ENCODE data around the gene RSPH10B2. TPM values are rescaled to one million over a fixed set of nuclear protein-coding genes. Genes with fewer than 3 reads are reported as not detected.
"Not testable (repeated sequence)": the region's sequence is repeated elsewhere in the genome, so short reads cannot be mapped to it uniquely, and the experiment has no call there.

RSPH10B2 gene
- total and polyA plus RNA-seq, 2 of the 8 experiments (the other 6 are each of a cell fraction or from before 2014, with no cell fraction given) = 0.14 to 0.35 TPM

- H3K36me3 ChIP-seq (ENCODE audit: control insufficient read depth in 2 of 4, insufficient read depth in 4 of 4, low read length in 3 of 4); H2BK20ac ChIP-seq (ENCODE audit: low read length); H2BK15ac ChIP-seq (ENCODE audit: low read length); H3K27me3 ChIP-seq (replicated peaks in 1 of 4; ENCODE audit: control insufficient read depth in 3 of 4, extremely low read depth in 1 of 4, insufficient read depth in 3 of 4, low read length in 3 of 4); H2AFZ ChIP-seq (ENCODE audit: low read length); H3K9ac ChIP-seq (replicated peaks in 1 of 4; ENCODE audit: extremely low read depth in 1 of 4, low read depth in 3 of 4, low read length in 3 of 4); H3K4me3 ChIP-seq (ENCODE audit: extremely low read depth in 1 of 4, insufficient read depth in 2 of 4, low read depth in 3 of 4, low read length in 4 of 4); H3K4me2 ChIP-seq (ENCODE audit: insufficient read depth in 1 of 2, low read depth in 2 of 2, low read length in 2 of 2); POLR2A ChIA-PET (ENCODE audit: partially characterized antibody); H3K23ac ChIP-seq (ENCODE audit: insufficient read length); DNase-seq (ENCODE audit: low read depth in 1 of 2, low spot score in 2 of 2); H3K56ac ChIP-seq (replicated peaks; ENCODE audit: insufficient read length, low read depth, low read length); H4K91ac ChIP-seq (replicated peaks; ENCODE audit: insufficient read length, low read length); H3K18ac ChIP-seq (ENCODE audit: extremely low read depth, low read length); FAIRE-seq; H2BK5ac ChIP-seq (ENCODE audit: low read depth, low read length); H2AK5ac ChIP-seq (ENCODE audit: low read depth, low read length); H3K4ac ChIP-seq (replicated peaks; ENCODE audit: insufficient read length, low read depth, low read length); H3K23me2 ChIP-seq (ENCODE audit: low read depth, low read length); H4K5ac ChIP-seq (ENCODE audit: insufficient read length, low read depth, low read length); H3K79me2 ChIP-seq (ENCODE audit: control insufficient read depth in 1 of 2, insufficient read depth in 2 of 2, low read length in 2 of 2); H2BK12ac ChIP-seq (ENCODE audit: low read depth, low read length); H3K79me1 ChIP-seq (ENCODE audit: low read depth, low read length); H4K8ac ChIP-seq (ENCODE audit: extremely low read depth, insufficient read depth, low read length); CTCF ChIA-PET (ENCODE audit: partially characterized antibody); H2BK120ac ChIP-seq (replicated peaks; ENCODE audit: low read depth, low read length); H4K20me1 ChIP-seq (replicated peaks in 1 of 2; ENCODE audit: control insufficient read depth in 1 of 2, insufficient read depth in 2 of 2, low read length in 2 of 2); H3K4me1 ChIP-seq (replicated peaks in 1 of 4; ENCODE audit: control insufficient read depth in 3 of 4, insufficient read depth in 4 of 4, low read length in 3 of 4); H3K9me3 ChIP-seq (ENCODE audit: insufficient read depth in 2 of 2, low read depth in 1 of 2, low read length in 1 of 2); H3K14ac ChIP-seq (ENCODE audit: insufficient read length); H3K27ac ChIP-seq (ENCODE audit: low read depth, low read length): not testable (repeated sequence)
- WGBS, 2 experiments (ENCODE audit: extremely low coverage in 1 of 2, insufficient coverage in 1 of 2, insufficient read length in 1 of 2, insufficient replicate concordance in 2 of 2, low coverage in 1 of 2, low lambda C conversion rate in 2 of 2, missing lambda C conversion rate in 1 of 2) = 92% methylated on average over 5 of the region's 5 CpGs; no CpG with 5 or more reads in 1 of the 2 experiments
Measured at GRCh38 chr7:6797218-6797617, 43.3 kb downstream of the RSPH10B2 start.

GRCh38 chr7:6798047-6798446 is 44.1 kb downstream of the RSPH10B2 start:
- DNase-seq (ENCODE audit: low read depth in 1 of 2, low spot score in 2 of 2); H3K4ac ChIP-seq (replicated peaks; ENCODE audit: insufficient read length, low read depth, low read length); H3K18ac ChIP-seq (ENCODE audit: extremely low read depth, low read length); H3K4me1 ChIP-seq (replicated peaks in 1 of 4; ENCODE audit: control insufficient read depth in 3 of 4, insufficient read depth in 4 of 4, low read length in 3 of 4); CTCF ChIA-PET (ENCODE audit: partially characterized antibody); H4K20me1 ChIP-seq (replicated peaks in 1 of 2; ENCODE audit: control insufficient read depth in 1 of 2, insufficient read depth in 2 of 2, low read length in 2 of 2); H2AK5ac ChIP-seq (ENCODE audit: low read depth, low read length); H2BK20ac ChIP-seq (ENCODE audit: low read length); H2BK12ac ChIP-seq (ENCODE audit: low read depth, low read length); H4K8ac ChIP-seq (ENCODE audit: extremely low read depth, insufficient read depth, low read length); H3K9me3 ChIP-seq (ENCODE audit: insufficient read depth in 2 of 2, low read depth in 1 of 2, low read length in 1 of 2); H3K79me2 ChIP-seq (ENCODE audit: control insufficient read depth in 1 of 2, insufficient read depth in 2 of 2, low read length in 2 of 2); H2AFZ ChIP-seq (ENCODE audit: low read length); H2BK120ac ChIP-seq (replicated peaks; ENCODE audit: low read depth, low read length); H3K23ac ChIP-seq (ENCODE audit: insufficient read length); H3K27ac ChIP-seq (ENCODE audit: low read depth, low read length); POLR2A ChIA-PET (ENCODE audit: partially characterized antibody); H3K56ac ChIP-seq (replicated peaks; ENCODE audit: insufficient read length, low read depth, low read length); H3K23me2 ChIP-seq (ENCODE audit: low read depth, low read length); H3K27me3 ChIP-seq (replicated peaks in 1 of 4; ENCODE audit: control insufficient read depth in 3 of 4, extremely low read depth in 1 of 4, insufficient read depth in 3 of 4, low read length in 3 of 4); FAIRE-seq; H3K4me3 ChIP-seq (ENCODE audit: extremely low read depth in 1 of 4, insufficient read depth in 2 of 4, low read depth in 3 of 4, low read length in 4 of 4); H3K4me2 ChIP-seq (ENCODE audit: insufficient read depth in 1 of 2, low read depth in 2 of 2, low read length in 2 of 2); H3K14ac ChIP-seq (ENCODE audit: insufficient read length); H2BK5ac ChIP-seq (ENCODE audit: low read depth, low read length); H3K36me3 ChIP-seq (ENCODE audit: control insufficient read depth in 2 of 4, insufficient read depth in 4 of 4, low read length in 3 of 4); H4K91ac ChIP-seq (replicated peaks; ENCODE audit: insufficient read length, low read length); H3K79me1 ChIP-seq (ENCODE audit: low read depth, low read length); H2BK15ac ChIP-seq (ENCODE audit: low read length); H3K9ac ChIP-seq (replicated peaks in 1 of 4; ENCODE audit: extremely low read depth in 1 of 4, low read depth in 3 of 4, low read length in 3 of 4); H4K5ac ChIP-seq (ENCODE audit: insufficient read length, low read depth, low read length): not testable (repeated sequence)
- no CpG with 5 or more reads among the region's 8 CpGs for WGBS, 2 experiments (ENCODE audit: extremely low coverage in 1 of 2, insufficient coverage in 1 of 2, insufficient read length in 1 of 2, insufficient replicate concordance in 2 of 2, low coverage in 1 of 2, low lambda C conversion rate in 2 of 2, missing lambda C conversion rate in 1 of 2)

Measured in H1 (cell line).